Epithelial cell of proximal tubule (primary cell): Measurements from ENCODE around the gene KATNAL1. TPM values are rescaled to one million over a fixed set of nuclear protein-coding genes. Genes with fewer than 3 reads are reported as not detected.
"Not testable (repeated sequence)": the region's sequence is repeated elsewhere in the genome, so short reads cannot be mapped to it uniquely, and the experiment has no call there.

Experiments used
- DNase-seq: peaks from one replicate; pipeline ENCODE4 v3.0.0-alpha.2; 2011; ENCODE audit warnings: low read depth
- H3K4me3 ChIP-seq: 2 replicates; pipeline ENCODE4 v1.5.1; 2011; ENCODE audit warnings: low read depth, mild to moderate bottlenecking, low read length
- CTCF ChIP-seq: conservative IDR thresholded peaks from 2 replicates; pipeline ENCODE4 v1.5.1; 2012; ENCODE audit warnings: low read depth, mild to moderate bottlenecking, low read length
- total RNA-seq: library from RNA; depleted of rRNA; stranded (reverse); fragments of >200 nt; gene quantifications from 2 replicates; pipeline ENCODE4 v1.2.3, GENCODE V29; 2015

KATNAL1 gene
- total RNA-seq, 1 donor from 2014 or later, result 14.5 TPM

- no peak overlapping the region for H3K4me3 ChIP-seq
- no peak for DNase-seq
- TF ChIP-seq CTCF, result no peak
These were observed 7.6 kb downstream of the KATNAL1 start for GRCh38 chr13:30299786-30300185.

GRCh38 chr13:30295116-30295515 is 12.2 kb downstream of the KATNAL1 start:
- no peak for DNase-seq
- H3K4me3 ChIP-seq, result no peak overlapping the region
- TF ChIP-seq CTCF, result no peak

- no peak for DNase-seq
- H3K4me3 ChIP-seq, result no peak overlapping the region
- no peak for TF ChIP-seq CTCF
These were observed 13.3 kb downstream of the KATNAL1 start for GRCh38 chr13:30294004-30294403.

GRCh38 chr13:30292325-30292724 is 15.0 kb downstream of the KATNAL1 start:
- no peak for TF ChIP-seq CTCF
- DNase-seq, result no peak
- H3K4me3 ChIP-seq, result no peak overlapping the region

GRCh38 chr13:30290812-30291436 is 16.4 kb downstream of the KATNAL1 start:
- no peak overlapping the region for H3K4me3 ChIP-seq
- TF ChIP-seq CTCF, result no peak
- no peak for DNase-seq

GRCh38 chr13:30289533-30289932 is 17.8 kb downstream of the KATNAL1 start:
- TF ChIP-seq CTCF, result no peak
- H3K4me3 ChIP-seq, result no peak overlapping the region
- no peak for DNase-seq

- not testable (repeated sequence) for DNase-seq, H3K4me3 ChIP-seq
These were observed 21.3 kb downstream of the KATNAL1 start for GRCh38 chr13:30286059-30286458.
